GM18499 (cell line): Measurements from ENCODE around the gene CFAP45.

ENCODE experiments used
- ATAC-seq: cut with Tn5 transposase; IDR thresholded peaks from one replicate; pipeline ENCODE4 v1.9.1; 2021; ENCODE audit warnings: moderate number of reproducible peaks; ENCODE audit not compliant: insufficient read depth, unreplicated experiment

The CFAP45 gene, protein sequence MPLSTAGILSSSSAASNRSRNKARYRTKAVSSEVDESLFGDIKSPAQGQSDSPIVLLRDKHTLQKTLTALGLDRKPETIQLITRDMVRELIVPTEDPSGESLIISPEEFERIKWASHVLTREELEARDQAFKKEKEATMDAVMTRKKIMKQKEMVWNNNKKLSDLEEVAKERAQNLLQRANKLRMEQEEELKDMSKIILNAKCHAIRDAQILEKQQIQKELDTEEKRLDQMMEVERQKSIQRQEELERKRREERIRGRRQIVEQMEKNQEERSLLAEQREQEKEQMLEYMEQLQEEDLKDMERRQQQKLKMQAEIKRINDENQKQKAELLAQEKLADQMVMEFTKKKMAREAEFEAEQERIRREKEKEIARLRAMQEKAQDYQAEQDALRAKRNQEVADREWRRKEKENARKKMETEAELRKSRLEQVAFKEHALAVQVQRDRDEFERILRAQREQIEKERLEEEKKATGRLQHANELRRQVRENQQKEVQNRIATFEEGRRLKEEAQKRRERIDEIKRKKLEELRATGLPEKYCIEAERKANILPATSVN

DNA sequence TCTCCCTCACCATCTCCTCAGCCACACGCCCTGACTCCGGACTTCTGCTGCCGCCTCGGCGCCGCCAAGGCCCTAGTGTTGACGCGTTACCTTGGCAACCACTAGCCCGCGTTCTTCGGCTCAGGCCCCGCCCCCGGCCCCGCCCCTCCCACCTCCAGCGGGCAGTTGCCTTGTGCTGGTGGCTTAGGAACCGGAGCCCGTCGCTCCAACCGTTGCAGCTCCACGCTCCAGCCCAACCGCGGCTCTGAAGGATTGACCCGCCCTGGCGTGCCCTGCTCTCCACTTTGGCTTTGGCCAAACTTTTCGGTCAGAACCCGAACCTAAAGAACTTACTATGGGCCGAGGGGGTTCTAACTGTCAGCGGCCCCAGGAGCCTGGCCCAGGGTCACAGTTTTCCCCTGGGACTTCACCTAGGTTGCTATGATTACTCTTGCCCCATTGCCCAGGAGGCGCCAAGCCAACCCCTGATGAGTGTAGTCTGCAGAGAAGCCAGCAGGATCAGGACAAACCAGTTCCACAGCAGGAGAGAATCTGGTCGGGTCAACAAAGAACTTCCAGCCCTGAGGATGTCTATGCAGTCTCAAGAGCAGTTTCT, at the start of gene CFAP45:
Gene CFAP45 (minus strand): TSS at position 80 of the 595 bp plus-strand sequence. CDS start 67 bp downstream, at position 13.
- ATAC-seq, result no peak

DNA sequence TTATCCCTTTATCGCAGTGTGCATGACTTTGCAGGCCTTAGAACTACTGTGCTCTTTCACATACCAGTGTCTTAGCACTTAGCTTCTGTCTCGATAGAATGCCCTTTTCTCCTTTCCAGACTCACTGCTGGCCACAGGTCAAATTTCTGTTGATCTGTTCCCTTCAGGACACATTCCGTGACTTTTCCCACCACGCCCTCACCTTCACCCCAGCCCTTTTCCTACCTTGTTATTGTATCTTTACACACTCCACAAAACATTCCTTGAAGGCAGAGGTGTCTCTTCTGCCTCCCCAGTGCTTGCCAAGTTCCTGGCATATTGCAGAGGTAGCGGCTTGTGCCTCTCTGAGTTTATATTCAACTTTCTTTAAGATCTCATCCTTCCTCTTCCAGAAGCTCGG, 49.2 kb upstream of the CFAP45 start:
- ATAC-seq, result no peak

DNA sequence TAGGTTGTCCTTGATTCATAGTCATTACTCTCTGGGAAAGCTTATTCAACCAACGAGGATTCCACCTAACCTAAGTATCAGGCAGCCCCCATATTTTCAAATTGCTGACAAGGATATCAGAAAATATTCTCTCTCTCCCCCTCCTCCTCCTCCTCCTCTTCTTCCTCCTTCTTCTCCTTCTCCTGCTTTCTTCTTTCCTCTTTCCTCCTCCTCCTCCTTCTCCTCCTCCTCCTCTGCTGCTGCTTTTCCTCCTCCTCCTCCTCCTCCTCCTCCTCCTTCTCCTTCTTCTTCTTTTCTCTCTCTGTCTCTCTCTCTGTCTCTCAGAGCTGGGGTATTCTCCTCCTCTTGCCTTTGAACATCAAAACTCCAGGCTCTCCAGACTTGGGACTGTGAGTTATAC, 48.0 kb upstream of the CFAP45 start:
- ATAC-seq, result no peak

DNA sequence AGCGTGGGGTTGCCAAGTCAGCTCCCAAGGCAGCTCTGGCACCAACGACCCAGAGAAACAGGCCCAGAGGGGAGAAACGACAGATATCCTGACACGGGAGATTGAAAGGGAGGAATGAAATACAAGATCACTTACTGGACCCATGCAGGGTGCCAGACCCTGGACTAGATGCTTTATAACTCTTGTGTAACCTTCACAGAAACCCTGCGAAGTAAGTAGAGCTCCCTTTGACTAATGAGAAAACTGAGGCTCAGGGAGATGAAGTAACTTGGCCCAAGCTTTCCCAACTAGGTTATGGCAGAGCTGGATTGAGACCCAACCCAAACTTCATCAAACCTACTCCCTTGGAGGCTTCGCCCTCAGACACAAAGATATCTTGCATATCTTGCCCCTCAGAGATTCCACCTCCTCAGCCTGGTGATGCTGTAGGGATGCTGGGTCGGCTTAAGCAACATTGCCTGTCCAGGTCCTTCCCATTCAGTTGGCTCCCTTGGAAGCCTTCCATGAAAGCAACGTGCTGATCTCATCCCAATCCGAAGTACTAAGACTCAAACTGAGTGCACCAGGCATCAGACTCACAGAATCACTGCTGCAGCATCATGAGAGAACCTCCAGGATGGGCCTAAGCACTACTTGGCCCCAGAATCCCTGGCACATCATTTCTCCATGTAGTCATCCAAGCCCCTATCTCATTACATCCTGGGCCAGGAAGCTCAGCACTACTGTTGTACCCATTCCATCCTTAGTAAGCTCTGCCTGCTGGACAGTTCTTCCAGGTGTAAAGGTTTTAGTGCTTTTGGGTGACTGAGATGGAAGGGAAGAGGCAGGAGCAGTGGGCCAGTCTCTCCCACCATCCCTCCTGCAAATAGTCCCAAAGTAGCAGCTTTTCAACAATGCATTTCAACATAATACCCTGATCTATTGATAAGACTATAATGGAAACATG, 46.5 kb upstream of the CFAP45 start:
- no peak for ATAC-seq

DNA sequence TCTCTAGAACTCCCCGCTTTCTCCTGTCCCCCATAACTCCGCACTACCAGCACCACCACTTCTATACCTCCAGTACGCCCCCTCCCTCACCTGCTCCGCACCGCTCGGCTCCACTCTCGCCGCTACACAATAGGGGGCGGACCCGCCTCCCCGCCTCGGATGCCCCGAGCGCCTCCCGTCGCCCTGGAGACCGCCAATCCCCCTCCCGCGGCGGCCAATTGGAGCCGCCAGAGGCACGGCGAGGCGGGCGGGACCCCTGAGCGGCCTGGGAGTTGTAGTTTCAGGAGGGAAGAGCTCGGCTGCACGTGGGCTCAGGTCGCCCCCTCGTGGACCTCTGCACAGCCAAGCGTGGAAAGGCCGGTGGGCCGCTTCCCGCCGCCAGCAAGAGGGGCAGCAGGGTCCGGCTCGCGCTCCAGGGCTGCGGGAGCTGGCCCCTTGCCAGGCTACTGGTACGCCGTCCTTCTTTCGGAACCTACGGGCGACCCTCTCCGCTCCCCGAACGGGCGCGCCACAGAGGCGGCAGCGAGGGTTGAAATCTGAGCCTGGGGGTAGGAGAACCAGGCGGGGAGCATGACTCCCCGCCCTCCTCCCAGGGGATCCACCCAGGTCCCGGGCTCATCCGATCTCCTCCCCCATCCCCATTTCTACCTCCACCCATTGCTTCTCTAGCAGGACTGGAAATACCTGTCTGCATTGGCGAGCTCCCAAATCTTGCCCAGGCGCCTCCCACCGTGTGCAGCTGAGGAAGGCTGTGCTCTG, 45.7 kb upstream of the CFAP45 start, which contains the start of gene IGSF9:
Gene IGSF9 (minus strand): TSS at position 131 of the 759 bp plus-strand sequence. CDS start 2,159 bp downstream, outside the sequence.
- ATAC-seq, result no peak

DNA sequence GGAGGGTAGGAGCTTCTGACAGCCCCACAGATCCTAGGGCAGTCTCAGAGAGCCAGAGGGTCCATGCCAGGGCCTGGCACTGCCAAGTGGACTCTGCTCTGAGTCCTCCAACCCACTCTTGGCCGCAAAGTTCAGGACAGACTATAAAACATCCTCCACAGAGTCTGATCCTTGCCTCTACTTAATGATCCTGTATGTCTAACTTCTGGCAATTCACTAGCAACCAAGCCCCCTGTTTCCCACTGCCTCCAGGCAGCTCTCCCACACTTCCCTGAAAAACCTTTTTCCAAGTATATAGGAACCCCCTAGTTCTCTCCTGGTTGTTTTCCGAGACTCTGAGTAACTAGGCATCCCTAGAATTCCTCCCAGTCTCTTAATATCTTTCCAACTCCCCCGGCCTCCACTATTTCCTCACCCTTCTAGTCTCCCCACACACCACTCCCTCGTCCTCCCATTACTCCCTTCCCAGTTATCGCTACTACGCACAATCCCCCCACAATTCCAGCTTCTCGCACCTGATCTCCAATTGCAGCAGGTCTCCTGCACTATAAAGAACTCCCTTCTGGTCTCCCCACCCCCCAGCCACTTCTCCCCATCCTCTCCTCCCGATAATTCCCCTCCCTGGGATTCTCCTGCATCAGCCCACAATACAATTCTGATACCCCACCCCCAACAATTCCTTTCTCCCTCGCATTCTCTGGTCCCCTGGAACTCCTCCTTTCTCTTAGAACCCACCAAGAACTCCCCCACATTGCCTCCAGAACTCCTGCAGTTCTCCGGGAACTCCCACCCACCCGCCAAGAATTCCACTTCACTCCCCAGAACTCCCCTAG, 44.9 kb upstream of the CFAP45 start:
- no peak for ATAC-seq

DNA sequence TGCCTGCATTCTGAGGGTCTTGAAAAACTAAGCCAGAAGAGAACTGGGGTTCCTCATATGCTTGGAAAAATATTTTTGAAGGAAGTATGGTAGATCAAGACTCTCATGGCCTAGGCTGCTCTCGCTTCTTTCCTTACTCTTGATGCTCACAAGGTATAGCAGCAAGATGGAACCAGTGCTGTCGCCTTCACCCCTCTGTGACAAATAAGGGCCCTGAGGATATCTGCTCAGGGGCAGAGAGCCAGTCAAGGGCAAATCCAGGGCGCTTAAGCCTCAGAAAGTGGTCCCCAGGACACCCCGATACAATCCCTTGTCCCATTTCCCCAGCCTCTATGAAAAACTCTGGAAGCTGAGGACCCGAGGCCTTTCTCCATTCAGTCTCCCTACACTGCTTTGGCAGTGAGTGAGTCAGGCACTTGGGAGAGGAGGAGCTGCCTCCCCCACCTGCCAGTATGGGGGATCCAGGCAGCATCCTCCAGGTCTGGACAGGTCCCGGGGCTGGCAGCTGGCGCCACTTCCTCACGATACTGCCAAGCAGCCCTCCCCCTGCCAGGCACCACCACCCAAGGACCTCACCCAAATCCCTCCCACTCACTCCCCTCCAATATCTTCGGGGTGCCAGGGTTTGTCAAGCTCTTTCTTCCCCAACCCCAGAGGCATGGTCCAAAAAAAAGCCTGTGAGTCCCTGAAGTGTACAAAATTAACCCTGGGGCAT, 44.1 kb upstream of the CFAP45 start:
- no peak for ATAC-seq

DNA sequence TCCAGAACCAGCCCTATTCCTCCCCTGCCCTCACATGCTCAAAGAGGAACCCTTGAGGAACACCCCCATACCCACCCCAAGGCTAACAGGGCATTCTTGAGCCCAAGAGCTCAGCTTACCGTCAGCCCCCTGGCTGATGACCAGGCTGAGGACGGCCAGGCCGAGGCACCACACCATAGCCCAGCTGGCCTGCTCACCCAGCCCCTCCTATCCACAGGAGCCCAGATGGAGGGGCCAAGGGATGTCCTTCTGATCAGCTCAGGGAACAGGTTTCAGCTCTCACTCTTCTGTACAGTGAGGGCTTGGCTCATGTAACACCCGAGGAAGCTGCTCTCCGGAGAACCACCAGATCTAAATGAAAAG, 43.3 kb upstream of the CFAP45 start:
- ATAC-seq, result no peak

DNA sequence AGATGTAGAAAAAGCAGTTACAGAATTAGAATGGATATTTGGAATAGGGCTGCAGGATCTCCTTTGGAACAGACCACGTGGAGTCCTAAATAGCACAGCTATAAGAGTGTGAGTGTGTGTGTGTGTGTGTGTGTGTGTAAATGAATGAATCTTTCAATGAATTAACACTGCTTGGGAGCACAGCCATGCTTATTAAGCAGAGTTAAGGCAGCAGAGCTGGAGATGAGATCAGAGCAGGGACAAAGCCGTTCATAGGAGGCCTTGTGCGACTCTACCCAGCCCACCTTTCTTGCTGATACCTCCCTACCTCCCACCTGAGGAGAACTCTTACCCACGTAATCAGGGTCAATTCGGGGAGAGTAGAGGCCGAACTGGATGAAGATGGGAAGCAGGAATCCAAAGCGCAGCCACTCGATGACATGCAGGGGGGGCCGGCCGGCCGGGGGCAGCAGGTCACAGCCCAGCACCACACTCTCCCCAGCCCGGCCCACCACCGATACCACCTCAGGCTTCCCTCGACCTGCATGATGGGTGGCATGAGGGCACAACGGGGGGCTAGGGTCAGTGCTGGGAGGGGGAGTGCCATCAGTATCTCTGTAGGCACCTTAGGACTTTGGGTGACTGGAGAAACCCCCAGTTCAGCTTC, 42.8 kb upstream of the CFAP45 start:
- no peak for ATAC-seq

DNA sequence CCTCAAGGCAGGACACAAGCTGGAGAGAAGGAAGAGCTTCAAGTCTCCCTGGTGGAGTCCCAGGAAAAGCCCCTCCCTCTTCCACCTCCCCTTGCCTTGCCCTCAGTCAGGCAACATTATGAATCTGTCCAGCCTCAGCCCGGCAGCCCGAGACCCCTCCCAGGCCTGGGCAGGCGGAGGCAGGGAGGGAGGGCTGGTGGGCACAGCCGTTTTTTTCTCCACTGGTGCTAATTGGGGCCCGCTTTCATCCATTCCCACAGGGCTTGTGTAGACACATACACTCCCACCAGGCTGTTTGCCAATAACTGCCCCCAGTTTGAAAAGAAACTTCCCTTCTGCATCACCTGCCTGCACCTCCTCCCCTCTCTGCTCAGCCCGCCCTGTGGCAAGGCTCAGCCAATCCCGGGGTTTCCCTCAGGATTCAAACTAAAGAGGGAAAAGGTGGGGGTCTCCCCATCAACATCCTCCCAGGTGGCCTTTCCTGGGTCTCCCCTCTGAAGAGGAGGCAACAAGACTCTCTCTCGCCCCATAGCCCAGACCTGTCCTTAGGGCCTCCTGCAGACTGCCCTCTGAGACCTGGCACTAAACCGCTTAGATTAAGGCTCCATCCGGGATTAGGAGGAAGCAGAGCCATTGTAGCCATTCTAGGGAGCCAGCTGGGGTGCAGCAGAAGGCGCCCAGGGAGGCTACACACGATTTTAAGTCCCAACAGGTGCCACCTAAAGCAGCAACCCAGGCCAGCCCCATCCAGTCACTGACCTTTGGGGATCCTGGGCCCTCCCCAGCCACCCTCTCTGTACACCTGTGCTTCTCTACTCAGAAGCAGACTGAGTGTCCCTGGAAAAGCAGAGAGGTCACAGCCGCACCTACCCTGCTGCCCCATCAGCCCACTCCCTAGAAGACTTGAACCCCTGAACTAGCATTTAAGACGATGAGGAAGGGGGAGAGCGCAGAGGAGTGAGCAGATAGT, 41.9 kb upstream of the CFAP45 start:
- ATAC-seq, result no peak

DNA sequence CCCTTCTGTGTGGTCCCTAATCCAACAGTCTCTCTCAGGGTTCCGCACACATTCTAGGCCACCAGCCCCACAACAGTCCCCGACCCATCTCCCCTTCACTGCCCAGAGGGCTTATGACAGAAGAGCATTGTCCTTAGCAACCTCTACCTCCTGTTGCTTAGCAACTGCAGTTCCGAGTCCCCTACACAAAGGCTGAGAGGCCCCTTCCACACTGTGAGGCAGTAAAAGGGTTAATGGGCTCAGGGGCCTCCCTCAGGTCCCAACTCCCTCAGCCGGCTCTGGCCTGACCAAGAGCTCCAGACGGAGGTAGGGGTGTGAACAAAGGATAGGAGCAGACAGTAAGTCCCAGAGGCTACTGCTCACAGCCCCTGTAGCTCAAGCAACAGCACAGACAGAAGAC, 41.2 kb upstream of the CFAP45 start:
- no peak for ATAC-seq

DNA sequence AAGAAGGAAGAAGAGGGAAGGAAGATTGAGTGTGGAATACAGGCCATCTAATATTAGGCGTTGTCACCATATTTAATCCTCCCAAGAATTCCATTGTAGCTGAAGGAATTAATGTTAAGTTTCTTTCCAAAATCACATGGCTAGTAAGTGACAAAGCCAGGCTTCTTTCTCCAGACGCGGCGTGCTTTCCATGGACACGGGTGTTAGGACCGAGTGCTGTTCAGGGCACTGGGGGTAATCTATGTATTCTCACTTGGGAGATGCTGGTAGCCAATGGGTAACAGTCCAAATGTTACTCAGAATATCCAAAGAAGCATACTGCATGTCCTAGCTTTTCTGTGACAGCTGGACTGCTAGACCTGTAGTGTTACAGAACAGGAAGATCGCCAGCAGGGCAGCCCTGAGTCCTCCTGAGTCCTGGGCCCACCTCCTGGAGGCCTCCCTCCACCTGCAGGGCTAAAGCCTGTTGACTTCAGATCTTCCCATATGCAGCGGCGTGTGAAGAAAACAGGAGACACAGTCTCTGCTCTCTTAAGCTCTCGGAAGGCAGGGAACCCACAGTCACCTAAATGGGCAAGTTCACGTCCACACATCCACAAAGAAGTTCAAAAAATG, 40.1 kb upstream of the CFAP45 start:
- no peak for ATAC-seq

DNA sequence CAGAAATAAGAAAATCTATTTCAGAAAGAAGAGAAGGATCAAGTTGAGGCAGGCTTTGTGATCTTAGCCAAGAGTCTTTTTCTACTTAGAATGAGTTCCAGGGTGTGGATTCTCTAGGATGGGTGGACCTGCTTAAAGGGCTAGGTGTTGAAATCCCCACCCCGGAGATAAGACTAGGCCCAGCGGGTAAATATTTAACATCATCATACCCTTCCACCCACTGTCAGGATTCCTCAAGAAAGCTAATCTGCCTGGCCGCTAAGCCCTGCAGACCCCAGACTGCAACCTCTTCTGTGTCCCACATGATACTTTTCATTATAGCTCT, 39.7 kb upstream of the CFAP45 start:
- no peak for ATAC-seq

DNA sequence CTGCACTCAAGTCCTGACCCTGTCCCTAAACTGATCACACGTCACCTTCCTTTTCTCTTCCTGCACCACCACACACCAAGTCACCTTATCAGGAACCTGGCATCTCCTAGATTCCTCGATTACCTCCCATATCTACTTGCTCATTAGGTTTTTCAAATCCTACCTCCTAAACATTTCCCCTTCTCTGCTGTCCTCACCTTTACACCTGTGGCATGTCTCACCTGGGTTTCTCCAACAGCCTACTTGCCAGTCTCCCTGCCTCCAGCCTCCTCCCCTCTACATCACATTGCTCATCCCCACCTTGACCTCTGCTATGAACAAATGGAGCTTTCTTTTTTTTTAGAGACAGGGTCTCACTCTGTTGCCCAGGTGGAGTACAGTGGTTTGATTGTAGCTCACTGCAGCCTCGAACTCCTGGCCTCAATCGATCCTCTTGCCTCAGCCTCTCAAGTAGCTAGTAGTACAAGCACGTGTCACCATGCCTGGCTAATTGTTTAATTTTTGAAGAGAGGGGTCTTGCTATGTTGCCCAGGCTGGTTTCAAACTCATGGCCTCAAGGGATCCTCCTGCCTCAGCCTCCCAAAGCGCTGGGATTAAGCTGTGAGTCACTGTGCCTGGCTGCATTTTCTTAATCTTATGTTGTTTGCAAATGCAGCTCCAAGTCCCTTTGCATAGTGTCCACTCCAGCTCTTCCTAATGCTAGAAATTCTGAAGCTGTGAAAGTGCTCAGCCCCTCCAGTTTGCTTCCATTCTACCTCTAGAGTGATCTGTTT, 39.1 kb upstream of the CFAP45 start:
- no peak for ATAC-seq

DNA sequence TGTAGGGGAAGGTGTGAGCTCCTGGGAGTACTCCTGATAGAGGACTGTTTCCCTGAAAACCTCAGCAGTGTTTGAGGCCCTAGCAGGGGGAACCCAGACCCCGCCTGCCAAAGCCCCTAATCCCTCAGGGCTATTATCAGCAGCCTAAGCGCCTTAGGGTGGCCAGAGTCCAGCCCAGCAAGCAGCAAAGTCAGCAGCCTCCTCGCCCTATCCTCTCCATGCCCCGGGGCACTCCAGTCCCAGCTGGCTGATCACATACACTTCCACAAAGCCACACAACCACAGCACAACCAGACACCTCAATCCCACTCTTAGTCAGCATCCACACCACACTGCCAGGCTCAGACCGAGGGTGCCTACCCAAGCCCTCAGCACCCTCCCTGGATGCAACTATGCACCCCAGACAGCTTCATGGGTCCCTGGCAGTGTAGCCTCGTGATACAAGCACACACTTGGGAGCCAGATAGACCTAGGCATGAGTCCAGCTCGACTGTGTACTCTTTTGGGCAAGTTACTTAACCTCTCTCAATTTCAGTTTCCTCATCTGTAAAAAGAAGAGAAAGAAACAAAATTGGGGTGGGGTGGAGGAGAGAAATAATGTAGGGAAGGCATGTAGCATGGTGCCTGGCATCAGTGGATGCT, 38.4 kb upstream of the CFAP45 start:
- ATAC-seq, result no peak
